HepG2 (cell line): ENCODE measurements around the gene ERICH6. TPM values are rescaled to one million over a fixed set of nuclear protein-coding genes. Genes with fewer than 3 reads are reported as not detected.

ENCODE experiments used
- DDIT3 ChIP-seq: sonication (generic); formaldehyde crosslinking; IDR thresholded peaks from 2 replicates; pipeline ENCODE4 v1.4.0; 2020; ENCODE audit warnings: mild to moderate bottlenecking, missing genetic modification reagents
- JARID2 ChIP-seq: sonication (generic); formaldehyde crosslinking; IDR thresholded peaks from 2 replicates; pipeline ENCODE4 v1.8.1; 2023; ENCODE audit warnings: missing genetic modification reagents, inconsistent platforms; ENCODE audit not compliant: insufficient replicate concordance
- KIAA2018 ChIP-seq: sonication (generic); formaldehyde crosslinking; IDR thresholded peaks from 2 replicates; pipeline ENCODE4 v1.5.0; 2020; ENCODE audit warnings: mild to moderate bottlenecking, missing genetic modification reagents, borderline replicate concordance
- MXD1 ChIP-seq: sonication (generic); formaldehyde crosslinking; IDR thresholded peaks from 2 replicates; pipeline ENCODE4 v1.4.0; 2020; ENCODE audit warnings: mild to moderate bottlenecking, missing genetic modification reagents
- RERE ChIP-seq: IDR thresholded peaks from 2 replicates; pipeline ENCODE4 v1.6.1; 2016; ENCODE audit warnings: low read depth, missing genetic modification reagents, missing compliant biosample characterization
- SALL2 ChIP-seq: sonication (generic); formaldehyde crosslinking; IDR thresholded peaks from 2 replicates; pipeline ENCODE4 v1.8.1; 2023; ENCODE audit warnings: mild to moderate bottlenecking, missing genetic modification reagents, inconsistent platforms
- SOX13 ChIP-seq, 3 experiments: fragments of 450-650 bp in 1 of 3; sonication (generic) in 1 of 3; formaldehyde crosslinking in 1 of 3; IDR thresholded peaks in 2 of 3; conservative IDR thresholded peaks in 1 of 3; 2 replicates each; pipeline versions ENCODE4 v1.5.0 to v1.6.1; 2016 to 2020; ENCODE audit warnings: antibody characterized with exemption in 1 of 3, mild to moderate bottlenecking in 1 of 3, missing compliant biosample characterization in 1 of 3, missing genetic modification reagents in 1 of 3, moderate library complexity in 1 of 3
- SP1 ChIP-seq, 2 experiments: fragments of 450-650 bp in 1 of 2; sonication (generic) in 1 of 2; formaldehyde crosslinking in 1 of 2; IDR thresholded peaks; 2 replicates each; pipeline versions ENCODE4 v1.4.0 to v1.6.1; 2016 to 2020; ENCODE audit warnings: missing genetic modification reagents in 1 of 2
- ZFP36 ChIP-seq: fragments of 150-350 bp; IDR thresholded peaks from 2 replicates; pipeline ENCODE4 v1.6.1; 2018; ENCODE audit warnings: borderline replicate concordance, low read length, low read depth; ENCODE audit not compliant: partially characterized antibody
- ZNF431 ChIP-seq: sonication (generic); formaldehyde crosslinking; IDR thresholded peaks from 2 replicates; pipeline ENCODE4 v1.9.0; 2022; ENCODE audit warnings: missing genetic modification reagents, low read depth, mild to moderate bottlenecking, borderline replicate concordance
- ZNF556 ChIP-seq: sonication (generic); formaldehyde crosslinking; IDR thresholded peaks from 2 replicates; pipeline ENCODE4 v1.4.0; 2020; ENCODE audit warnings: mild to moderate bottlenecking, missing genetic modification reagents, borderline replicate concordance
- polyA plus RNA-seq, 8 experiments: library from polyadenylated mRNA; depleted of rRNA in 3 of 8; stranded (reverse) in 7 of 8; unstranded in 1 of 8; fragments of >200 nt; fragmentation: Illumina TruSeq in 4 of 8; extraction: Trizol in 4 of 8; gene quantifications; 2 replicates each; pipeline versions ENCODE4 v1.2.1 to v1.2.3, GENCODE V29; 2011 to 2016; ENCODE audit warnings: low read depth in 4 of 8, missing spikeins in 1 of 8, mixed read lengths in 1 of 8; ENCODE audit not compliant: insufficient read depth in 1 of 8
- total RNA-seq, 5 experiments: library from RNA; depleted of rRNA; stranded (reverse); fragments of >200 nt; fragmentation: Illumina TruSeq; extraction: Trizol; gene quantifications; 2 replicates each; pipeline ENCODE4 v1.2.3, GENCODE V29; 2016; ENCODE audit warnings: low read depth in 1 of 5

The ERICH6 gene
- total and polyA plus RNA-seq, 2 of the 13 experiments (the other 11 are each of a cell fraction or from before 2014, with no cell fraction given), result 0.03 TPM; not detected in 1

- peak; percentile 97 for TF ChIP-seq SOX13 (IDR thresholded peaks at IDR 0.05)
- peak in 1 of 2 experiments; percentile 99; a peak in 2 of 4 replicates for TF ChIP-seq SOX13 (CRISPR knock-in tag; conservative IDR thresholded peaks at IDR 0.05 in 1 of 2, IDR thresholded peaks at IDR 0.05 in 1 of 2)
- peak; percentile 54; the same call in 1 of the 2 replicates for TF ChIP-seq ZNF431
- TF ChIP-seq MXD1, result no peak
- TF ChIP-seq SALL2 (CRISPR knock-in tag), result no peak
- peak; percentile 96 for TF ChIP-seq RERE (CRISPR knock-in tag)
- TF ChIP-seq SP1 (IDR thresholded peaks at IDR 0.05), result no peak
- TF ChIP-seq SP1 (CRISPR knock-in tag; IDR thresholded peaks at IDR 0.05), result no peak
- TF ChIP-seq ZFP36, result no peak
- TF ChIP-seq KIAA2018 (CRISPR knock-in tag), result no peak
- TF ChIP-seq JARID2 (CRISPR knock-in tag), result no peak
- no peak for TF ChIP-seq ZNF556 (CRISPR knock-in tag)
- no peak for TF ChIP-seq DDIT3 (CRISPR knock-in tag)
These were observed 33.4 kb upstream of the ERICH6 start (continued) for GRCh38 chr3:150736903-150737832.
